Measurements from ENCODE around the gene ASB14. TPM values are rescaled to one million over a fixed set of nuclear protein-coding genes. Genes with fewer than 3 reads are reported as not detected.

The ASB14 gene
- total RNA-seq, 1 donor from 2014 or later, result not detected

GRCh38 chr3:57233799-57234198, 58.7 kb downstream of the ASB14 start:
- H3K27me3 Mint-ChIP-seq, result no peaks in the 10 kb centered on the region
- intact Hi-C loops (cut with micrococcal nuclease), result loop anchor here (2.0 kb wide), 1 partner anchor 363 kb away; the partner anchor contains the start of gene ARF4
- no peaks in the 10 kb centered on the region for H3K9me3 Mint-ChIP-seq
- TF ChIP-seq CTCF (IDR thresholded peaks at IDR 0.05), result no peak
- peaks cover 23% of the 10 kb centered on the region for H3K36me3 Mint-ChIP-seq (ENCODE audit: low read depth)
- ChIA-PET POLR2A (interaction anchor here (0.7 to 2.1 kb wide), 4 partner anchors 8 to 551 kb away, joined by 3 to 6 read pairs (median 5); partner anchors contain the start of gene TASOR), CTCF (interaction anchor here (0.9 to 1.4 kb wide), 3 partner anchors 10 to 238 kb away, joined by 3 to 5 read pairs (median 3); no protein-coding TSS in a partner anchor)
- ATAC-seq (ENCODE audit: low read depth) (no peak), DNase-seq (no peak)
- H3K4me3 Mint-ChIP-seq, result no peak overlapping the region
- peak overlapping the region; percentile 53 for H3K27ac Mint-ChIP-seq
- H3K4me1 Mint-ChIP-seq, result peaks cover 60% of the 10 kb centered on the region

- no peak for TF ChIP-seq CTCF (IDR thresholded peaks at IDR 0.05)
- Mint-ChIP-seq H3K27ac (no peak overlapping the region), H3K9me3 (no peaks in the 10 kb centered on the region), H3K4me1 (peaks cover 61% of the 10 kb centered on the region), H3K27me3 (no peaks in the 10 kb centered on the region), H3K4me3 (no peak overlapping the region), H3K36me3 (ENCODE audit: low read depth) (peaks cover 13% of the 10 kb centered on the region)
- POLR2A ChIA-PET, result interaction anchor here (0.6 to 0.7 kb wide), 3 partner anchors 33 to 547 kb away, joined by 3 to 4 read pairs (median 3); partner anchors contain the start of gene TASOR
- intact Hi-C loops (cut with micrococcal nuclease), result no loop called here
- ATAC-seq (ENCODE audit: low read depth) (no peak), DNase-seq (no peak)
- CTCF ChIA-PET, result no interaction called here
These were observed 62.5 kb downstream of the ASB14 start for GRCh38 chr3:57230006-57230405.

- peak; percentile 43 for ATAC-seq (ENCODE audit: low read depth)
- no peak for TF ChIP-seq CTCF (IDR thresholded peaks at IDR 0.05)
- intact Hi-C loops (cut with micrococcal nuclease), result loop anchor here (1.0 to 5.0 kb wide), 10 partner anchors 7 to 671 kb away; partner anchors contain the start of genes ARF4, CCDC66, SLMAP and TASOR
These were observed 64.3 kb downstream of the ASB14 start for GRCh38 chr3:57227930-57228751.

GRCh38 chr3:57227204-57227929, 65.1 kb downstream of the ASB14 start, which contains the start of gene APPL1:
Gene APPL1 (plus strand): TSS chr3:57227729. CDS start chr3:57227884, 155 bp downstream.
- H3K4me1 Mint-ChIP-seq, result peaks cover 45% of the 10 kb centered on the region
- CTCF ChIA-PET, result no interaction called here
- DNase-seq, result peak; percentile 95
- no peak for TF ChIP-seq CTCF (IDR thresholded peaks at IDR 0.05)
- no peaks in the 10 kb centered on the region for H3K9me3 Mint-ChIP-seq
- POLR2A ChIA-PET, result interaction anchor here (0.9 to 2.3 kb wide), 10 partner anchors 31 to 670 kb away, joined by 3 to 10 read pairs (median 4); partner anchors contain the start of genes ARF4, CCDC66, PDE12 and SLMAP
- ATAC-seq (ENCODE audit: low read depth), result peak; percentile 97
- peak within 1 kb of the TSS; percentile 94 for H3K4me3 Mint-ChIP-seq
- peak within 1 kb of the TSS; percentile 87 for H3K27ac Mint-ChIP-seq
- H3K27me3 Mint-ChIP-seq, result no peaks in the 10 kb centered on the region
- intact Hi-C loops (cut with micrococcal nuclease), result loop anchor here (1.0 to 5.0 kb wide), 8 partner anchors 8 to 670 kb away; partner anchors contain the start of genes ARF4 and CCDC66
- H3K36me3 Mint-ChIP-seq (ENCODE audit: low read depth), result peaks cover 10% of the 10 kb centered on the region

More at GRCh38 chr3:57227930-57228751, 64.3 kb downstream of the ASB14 start:
- peaks cover 52% of the 10 kb centered on the region for H3K4me1 Mint-ChIP-seq
- peak overlapping the region; percentile 94 for H3K4me3 Mint-ChIP-seq
- H3K27me3 Mint-ChIP-seq, result no peaks in the 10 kb centered on the region
- CTCF ChIA-PET, result interaction anchor here (0.5 to 1.1 kb wide), 2 partner anchors 40 to 232 kb away, joined by 3 read pairs; no protein-coding TSS in a partner anchor
- POLR2A ChIA-PET, result interaction anchor here (0.6 to 2.3 kb wide), 11 partner anchors 32 to 671 kb away, joined by 3 to 10 read pairs (median 4); partner anchors contain the start of genes ARF4, CCDC66, PDE12 and SLMAP
- H3K27ac Mint-ChIP-seq, result peak overlapping the region; percentile 87
- H3K9me3 Mint-ChIP-seq, result no peaks in the 10 kb centered on the region
- peak; percentile 41 for DNase-seq
- H3K36me3 Mint-ChIP-seq (ENCODE audit: low read depth), result peaks cover 11% of the 10 kb centered on the region
